Activated CD8-positive, alpha-beta memory T cell treated with anti-CD3 and anti-CD28 coated beads for 24 hours (primary cell): ENCODE measurements around the gene RCOR2.
"Not testable (repeated sequence)": the region's sequence is repeated elsewhere in the genome, so short reads cannot be mapped to it uniquely, and the experiment has no call there.

ENCODE experiments used
- DNase-seq: peaks from one replicate; pipeline ENCODE4 v3.0.0-alpha.2; 2020

The RCOR2 gene

DNA sequence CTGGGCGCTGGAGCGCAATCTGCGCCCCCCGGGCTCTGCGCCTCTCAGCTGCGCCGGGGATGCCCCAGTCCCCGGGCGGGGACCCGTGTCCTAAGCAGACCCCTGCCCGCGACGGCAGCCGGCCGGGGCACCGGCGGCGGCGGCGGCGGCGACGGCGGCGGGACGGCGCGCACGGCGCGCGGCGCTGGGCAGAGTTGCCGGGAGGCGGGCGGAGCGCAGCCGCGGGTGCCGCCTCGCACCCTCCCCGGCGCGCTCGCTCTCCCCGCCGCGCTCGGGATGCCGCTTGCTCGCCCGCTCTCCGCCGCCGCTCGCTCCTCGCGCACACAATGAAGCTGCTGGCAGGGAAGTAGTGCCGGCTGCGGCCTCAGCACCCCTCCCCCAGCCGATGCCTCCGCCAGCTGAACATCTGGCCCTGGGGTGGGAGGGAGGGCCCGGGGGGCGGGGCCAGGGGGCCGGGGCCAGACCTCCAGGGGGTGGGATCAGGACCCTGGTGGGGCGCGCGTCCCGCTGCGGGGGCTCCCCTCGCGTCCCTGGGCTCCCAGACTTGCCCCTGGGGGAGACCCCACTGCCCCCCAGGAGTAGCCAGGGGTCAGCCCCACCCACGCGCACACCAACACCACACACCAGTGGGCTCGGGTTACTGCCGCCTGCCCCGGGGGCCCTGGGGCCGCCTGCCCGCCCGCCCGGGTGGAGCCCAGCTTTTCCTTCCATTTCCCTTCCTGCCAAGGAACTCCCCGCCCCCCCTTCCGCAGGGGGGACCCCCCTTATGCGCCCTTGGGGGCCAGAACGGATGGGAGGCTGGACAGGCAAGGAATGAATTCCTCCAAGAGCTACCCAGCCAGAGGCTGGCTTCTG is at the start of gene RCOR2:
Gene RCOR2, minus strand, starts transcription at position 328 of the 855 bp plus-strand sequence. CDS start 708 bp downstream, outside the sequence.
- peak; percentile 78 for DNase-seq

- DNase-seq = no peak
Observed at GRCh38 chr11:63966444-63966843, 49.5 kb upstream of the RCOR2 start.

GRCh38 chr11:63963895-63964294 is 46.9 kb upstream of the RCOR2 start:
- DNase-seq = not testable (repeated sequence)

DNA sequence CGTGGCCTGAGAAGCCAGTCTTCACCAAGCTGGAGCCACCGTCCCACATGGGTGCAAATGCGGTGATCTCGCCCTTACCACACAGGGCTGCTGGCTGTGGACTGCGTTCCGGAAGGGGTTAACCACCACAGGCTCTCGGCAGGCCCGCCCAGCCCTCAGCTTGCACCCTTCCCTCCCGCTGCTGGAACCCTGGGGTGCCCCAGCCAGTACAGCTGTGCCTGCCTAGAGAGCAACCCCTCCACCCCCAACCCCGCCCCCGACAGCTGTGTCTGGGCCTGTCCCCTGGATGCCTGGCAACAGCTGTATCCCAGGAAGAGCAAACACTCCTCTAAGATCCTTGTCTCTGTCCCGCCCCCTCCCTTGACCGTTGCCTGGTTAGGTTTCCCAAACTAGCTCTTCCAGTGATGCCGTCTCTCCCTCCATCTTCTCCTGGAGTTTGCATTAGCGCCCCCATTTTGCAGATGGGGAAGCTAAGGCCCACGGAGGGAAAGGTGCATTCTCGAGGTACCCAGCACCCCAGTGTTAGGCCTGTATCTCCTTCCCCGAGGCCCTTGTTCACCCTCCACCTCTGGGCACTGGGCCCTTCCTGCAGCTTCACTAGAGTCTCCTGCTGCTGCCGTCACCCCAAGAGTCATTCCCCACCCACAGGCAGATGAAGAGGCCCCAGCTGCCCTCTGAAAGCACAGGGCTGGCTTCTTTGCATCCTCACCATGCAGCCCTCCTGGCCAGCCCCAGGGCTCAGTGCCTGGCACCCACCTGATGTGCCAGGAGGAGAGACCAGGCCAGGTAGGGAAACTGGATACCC is 44.8 kb upstream of the RCOR2 start:
- no peak for DNase-seq

- no peak for DNase-seq
Observed at GRCh38 chr11:63958008-63958407, 41.0 kb upstream of the RCOR2 start.

DNA sequence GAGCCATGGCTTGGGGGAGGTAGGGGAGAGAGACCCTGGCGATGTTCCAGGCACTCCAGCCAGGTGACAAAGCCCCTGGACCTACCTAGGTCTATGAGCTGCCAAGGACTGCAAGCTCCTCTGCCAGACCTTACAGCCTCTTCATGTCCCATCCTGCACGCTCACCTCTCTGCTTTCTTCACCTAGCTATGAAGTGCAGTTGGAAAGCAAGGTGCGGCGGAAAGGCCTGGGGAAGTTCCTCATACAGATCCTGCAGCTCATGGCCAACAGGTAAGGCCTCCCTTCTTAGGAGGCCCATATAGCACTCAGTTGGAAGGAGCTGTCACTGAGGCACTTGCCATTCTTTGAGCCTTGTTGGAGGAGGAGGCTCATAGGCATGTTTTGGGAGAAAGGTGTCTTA is 35.6 kb upstream of the RCOR2 start:
- DNase-seq = no peak

DNA sequence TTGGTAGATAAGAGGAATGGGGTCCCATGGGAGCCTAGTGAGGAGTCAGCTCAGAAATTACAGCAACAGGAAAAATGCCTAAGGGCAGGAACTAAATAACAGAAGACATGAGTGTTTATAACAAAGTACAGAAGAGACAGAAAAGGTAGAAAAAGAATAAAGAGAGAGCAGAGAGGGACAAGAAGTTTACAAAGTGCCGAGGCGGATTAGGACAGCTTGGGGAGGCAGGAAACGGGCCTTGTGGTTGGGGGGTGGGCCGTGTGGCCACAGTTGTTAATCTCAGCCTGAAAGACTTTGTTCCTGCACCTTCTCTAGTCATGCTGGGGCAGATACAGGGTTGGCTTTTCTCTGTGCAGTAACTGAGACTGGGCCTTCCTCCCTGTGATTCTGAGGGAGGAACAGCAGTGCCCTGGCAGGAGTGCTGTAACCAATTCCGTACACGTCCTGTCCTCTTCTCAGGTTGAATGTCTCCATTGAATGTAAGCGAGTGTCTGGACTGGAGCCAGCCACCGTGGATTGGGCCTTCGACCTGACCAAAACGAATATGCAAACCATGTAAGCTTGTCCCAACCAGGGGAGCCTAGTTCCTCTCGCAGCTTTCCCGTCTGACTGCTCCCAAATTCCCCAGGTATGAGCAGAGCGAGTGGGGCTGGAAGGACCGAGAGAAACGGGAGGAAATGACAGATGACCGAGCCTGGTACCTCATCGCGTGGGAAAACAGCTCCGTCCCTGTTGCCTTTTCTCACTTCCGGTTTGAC is 35.0 kb upstream of the RCOR2 start:
- peak; percentile 69 for DNase-seq

DNA sequence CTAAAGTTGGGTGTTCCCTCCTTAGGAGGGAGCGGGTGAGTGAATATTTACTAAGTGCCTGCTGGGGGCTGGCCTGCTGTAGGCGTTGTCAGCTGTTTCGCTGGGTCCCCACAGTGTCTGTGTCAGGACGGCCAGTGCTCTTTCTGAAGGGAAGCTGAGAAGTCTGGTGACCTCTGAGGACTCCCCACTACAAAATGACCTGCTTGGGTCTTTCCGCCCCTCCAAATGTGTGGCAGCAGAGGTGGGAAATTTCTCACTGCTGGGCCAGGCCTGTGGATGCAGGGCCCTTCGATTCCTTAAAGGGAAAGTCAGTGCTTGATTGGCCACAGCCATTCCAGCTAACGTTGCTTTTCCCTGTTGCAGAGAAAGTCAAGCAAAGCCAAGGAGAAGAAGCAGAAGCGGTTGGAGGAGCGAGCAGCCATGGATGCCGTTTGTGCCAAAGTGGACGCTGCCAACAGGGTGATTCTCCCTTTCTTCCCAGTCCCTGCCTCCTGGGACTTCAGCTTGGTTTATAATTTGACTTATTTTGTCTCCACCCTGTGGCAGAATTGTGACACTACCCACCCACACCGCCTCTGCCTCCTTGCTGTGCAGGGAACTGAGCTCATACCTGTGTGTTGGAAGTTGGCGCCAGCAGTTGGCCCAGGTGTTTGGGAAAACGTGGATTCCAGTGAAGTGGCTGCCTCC is 28.7 kb upstream of the RCOR2 start:
- DNase-seq = peak; percentile 73

DNA sequence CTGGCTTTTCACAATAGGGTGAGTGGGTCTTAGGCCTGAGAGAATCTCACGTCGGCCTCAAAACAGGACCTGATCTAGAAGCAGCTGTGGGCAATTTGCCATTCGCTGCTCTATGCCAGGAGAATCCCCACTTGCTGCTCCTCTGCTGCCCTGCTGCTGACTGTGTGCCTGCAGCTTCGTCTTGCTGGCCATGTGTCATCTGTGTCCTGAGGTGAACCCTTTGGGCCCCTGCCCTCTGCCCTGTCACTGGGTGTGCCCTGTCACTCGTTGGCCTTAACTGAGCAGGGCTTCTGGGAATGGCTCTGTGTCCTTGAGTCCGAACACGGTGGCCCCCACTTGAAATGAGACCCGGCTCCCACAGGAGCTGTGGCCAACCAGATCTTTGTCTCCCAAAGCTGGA is 28.0 kb upstream of the RCOR2 start:
- DNase-seq = no peak

DNA sequence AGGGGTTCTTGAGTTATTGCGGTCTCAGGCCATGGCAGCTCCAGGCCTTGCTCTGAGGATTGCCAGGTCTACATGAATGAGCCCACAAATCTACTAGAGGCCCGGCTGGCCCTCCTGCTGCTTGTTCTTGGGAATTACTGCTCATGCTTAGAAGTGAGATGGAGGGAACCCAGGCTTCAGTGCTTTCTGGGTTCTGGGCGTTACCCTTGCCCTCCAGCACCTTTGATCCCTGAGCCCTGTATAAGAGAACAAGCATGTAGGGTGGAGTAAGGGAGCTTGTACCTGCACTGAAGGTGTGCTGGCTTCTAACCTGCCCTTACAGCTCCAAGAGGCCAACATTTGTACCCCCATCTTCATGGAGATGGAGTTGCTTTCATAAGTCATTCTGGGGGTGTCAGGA is 25.8 kb upstream of the RCOR2 start:
- no peak for DNase-seq

DNA sequence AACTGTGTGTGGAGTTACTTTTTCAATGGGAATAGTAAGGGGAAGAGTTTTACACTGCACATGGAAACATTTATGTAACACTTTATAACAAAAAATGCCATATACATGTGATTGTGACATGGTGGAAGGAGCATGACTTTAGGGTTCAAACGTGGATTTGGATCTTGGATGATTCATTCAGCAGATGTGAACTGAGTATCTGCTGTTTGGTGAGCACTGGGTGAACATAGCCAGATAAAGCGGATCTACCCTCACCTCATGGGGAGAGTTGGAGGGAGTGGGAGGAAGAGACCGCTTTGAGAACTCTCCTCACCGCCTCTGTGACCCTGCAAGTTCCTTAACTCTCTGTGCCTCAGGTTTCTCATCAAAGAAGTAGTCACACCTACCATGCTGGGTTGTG is 24.9 kb upstream of the RCOR2 start:
- no peak for DNase-seq

DNA sequence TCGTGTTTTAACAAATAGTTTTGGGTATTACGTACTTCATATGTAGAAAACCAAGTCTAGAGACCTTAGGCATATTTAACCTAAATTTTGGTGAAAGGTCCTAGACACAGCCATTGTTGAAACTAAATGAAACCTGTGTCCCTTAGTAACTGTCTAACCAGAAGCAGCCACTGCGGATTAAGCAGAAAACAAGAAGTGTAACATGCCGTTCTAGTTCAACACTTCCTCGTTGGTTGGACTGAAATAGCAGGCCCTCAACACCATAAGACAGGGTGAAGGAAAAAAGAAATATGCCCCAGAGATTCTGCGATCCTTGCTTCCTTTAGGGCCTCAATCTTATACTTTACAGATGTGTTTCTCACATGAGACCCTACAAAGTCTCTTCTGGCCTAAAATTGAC is 23.8 kb upstream of the RCOR2 start:
- no peak for DNase-seq

DNA sequence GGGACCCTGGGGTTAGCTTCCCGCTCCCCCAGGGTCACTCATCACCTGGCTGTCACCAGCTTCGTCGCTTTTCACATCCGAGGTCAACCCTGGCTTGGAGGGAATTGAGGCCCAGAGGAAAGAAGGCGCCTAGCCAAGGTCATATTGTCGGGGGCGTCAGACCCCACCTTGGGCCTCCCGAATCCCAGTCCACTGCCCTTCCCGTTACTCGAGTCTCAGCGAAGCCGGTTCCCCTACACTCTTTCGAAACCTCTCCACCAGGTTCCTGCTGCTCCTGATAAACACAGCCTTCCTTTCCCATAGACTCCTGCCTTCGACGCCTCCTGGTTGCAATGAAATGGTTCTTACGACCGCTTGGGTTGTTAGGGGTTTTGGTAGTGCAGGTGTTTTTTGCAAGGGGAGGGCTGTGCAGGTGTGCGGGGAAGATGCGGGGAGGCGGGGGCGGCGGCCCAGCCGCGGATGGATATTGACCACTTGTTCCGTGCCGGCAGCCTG is 22.5 kb upstream of the RCOR2 start:
- no peak for DNase-seq

GRCh38 chr11:63938479-63939396 is 21.8 kb upstream of the RCOR2 start, which contains the start of gene NAA40:
Gene NAA40 (plus strand): TSS chr11:63939002. CDS start chr11:63939097, 95 bp downstream.
- peak; percentile 95 for DNase-seq

- DNase-seq = no peak
Observed at GRCh38 chr11:63937713-63938478, 20.9 kb upstream of the RCOR2 start.

- DNase-seq = no peak
Observed at GRCh38 chr11:63933459-63933858, 16.5 kb upstream of the RCOR2 start.

- DNase-seq = no peak
Observed at GRCh38 chr11:63931876-63932275, 14.9 kb upstream of the RCOR2 start.

GRCh38 chr11:63931045-63931444 is 14.1 kb upstream of the RCOR2 start:
- no peak for DNase-seq

DNA sequence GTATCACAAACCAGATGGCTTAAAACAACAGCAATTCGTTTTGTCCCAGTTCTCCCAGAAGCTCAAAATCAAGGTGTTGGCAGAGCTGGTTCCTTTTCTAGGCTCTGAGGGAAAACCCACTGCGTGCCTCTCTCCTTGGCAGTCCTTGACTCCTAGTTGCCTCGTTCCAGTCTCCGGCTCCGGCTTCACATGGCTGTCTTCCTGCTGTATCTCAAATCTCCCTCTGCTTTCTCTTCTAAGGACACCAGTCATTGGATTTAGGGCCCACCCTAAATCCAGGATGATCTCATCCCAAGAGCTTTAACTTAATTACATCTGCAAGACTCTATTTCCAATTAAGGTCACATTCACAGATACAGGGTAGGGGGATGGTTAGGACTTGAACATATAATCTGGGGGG is 12.7 kb upstream of the RCOR2 start:
- no peak for DNase-seq

GRCh38 chr11:63923319-63923718 is 6.4 kb upstream of the RCOR2 start:
- no peak for DNase-seq
